HCT116 (cell line): Measurements from ENCODE around the gene CCSER1. TPM values are rescaled to one million over a fixed set of nuclear protein-coding genes. Genes with fewer than 3 reads are reported as not detected.

Experiments used
- ATAC-seq: fragments of 200-7000 bp; cut with Tn5 transposase; 2 replicates; pipeline ENCODE4 v1.9.1; 2020; ENCODE audit warnings: mild to moderate bottlenecking, moderate library complexity
- BruUV-seq: library from RNA; stranded (reverse); fragments of 400-500 nt; replicated peaks from 2 replicates; lab custom pipeline; 2021; lab: Mats Ljungman, UMichigan
- CTCF ChIA-PET: fragments of 300-600 bp; sonication (Branson Sonifier 250); formaldehyde crosslinking; loops from one replicate; lab custom pipeline; 2021; ENCODE audit warnings: antibody characterized with exemption; lab: Charles Lee
- POLR2A ChIA-PET: fragments of 300-600, 350-600 bp; sonication (Branson Sonifier 250); formaldehyde crosslinking; loops from one replicate; lab custom pipeline; 2021; ENCODE audit warnings: antibody characterized with exemption; lab: Charles Lee
- RAD21 ChIA-PET, 2 experiments: fragments of 300-600 bp; sonication (Branson Sonifier 250); formaldehyde crosslinking; loops; one replicate each; lab custom pipeline; 2023; ENCODE audit warnings: low total read pairs in 2 of 2; ENCODE audit not compliant: uncharacterized antibody in 2 of 2, unreplicated experiment in 2 of 2, low non-redundant PET in 1 of 2; lab: Charles Lee
- DNase-seq: peaks from one replicate; pipeline ENCODE4 v3.0.0-alpha.2; 2010; ENCODE audit warnings: low read depth, low spot score
- H2AFZ ChIP-seq: fragments of 200-600 bp; shearing (Covaris generic), sonication (generic); 2 replicates; pipeline ENCODE4 v1.6.1; 2017; ENCODE audit warnings: low read depth, mixed run types, mixed read lengths, antibody characterized with exemption, low read length; ENCODE audit not compliant: poor library complexity, severe bottlenecking
- H3K27ac ChIP-seq: 2 replicates; pipeline ENCODE4 v1.5.1; 2012; ENCODE audit warnings: low read depth, low read length
- H3K27me3 ChIP-seq: fragments of 200-600 bp; sonication (generic); 2 replicates; pipeline ENCODE4 v1.6.1; 2016; ENCODE audit warnings: mixed run types, low read length, mixed read lengths; ENCODE audit not compliant: insufficient read depth
- H3K36me3 ChIP-seq, 2 experiments: fragments of 200-500 bp in 1 of 2; fragments of 200-600 bp in 1 of 2; sonication (Bioruptor generic) in 1 of 2; sonication (generic) in 1 of 2; 2 replicates each; pipeline versions ENCODE4 v1.5.1 to v1.6.1; 2014 to 2016; ENCODE audit warnings: low read length in 2 of 2, inconsistent platforms in 1 of 2, mixed read lengths in 1 of 2, mixed run types in 1 of 2; ENCODE audit not compliant: insufficient read depth in 2 of 2, control insufficient read depth in 1 of 2
- H3K4me1 ChIP-seq, 2 experiments: fragments of 200-600 bp in 1 of 2; sonication (generic) in 1 of 2; 2 replicates each; pipeline versions ENCODE4 v1.5.1 to v1.6.1; 2012 to 2017; ENCODE audit warnings: low read length in 2 of 2, inconsistent platforms in 1 of 2, mild to moderate bottlenecking in 1 of 2, mixed read lengths in 1 of 2, mixed run types in 1 of 2, moderate library complexity in 1 of 2; ENCODE audit not compliant: insufficient read depth in 2 of 2, control insufficient read depth in 1 of 2
- H3K4me2 ChIP-seq: fragments of 200-600 bp; sonication (generic); 2 replicates; pipeline ENCODE4 v1.6.1; 2017; ENCODE audit warnings: mixed run types, low read length, mixed read lengths
- H3K4me3 ChIP-seq, 2 experiments: fragments of 200-600 bp in 1 of 2; sonication (generic) in 1 of 2; replicated peaks in 1 of 2; 2 replicates each; pipeline ENCODE4 v1.5.1; 2011 to 2016; ENCODE audit warnings: low read length in 2 of 2, control low read depth in 1 of 2, low read depth in 1 of 2, mild to moderate bottlenecking in 1 of 2, mixed read lengths in 1 of 2, mixed run types in 1 of 2
- H3K79me2 ChIP-seq: fragments of 200-600 bp; sonication (generic); 2 replicates; pipeline ENCODE4 v1.6.1; 2017; ENCODE audit warnings: mild to moderate bottlenecking, mixed run types, low read length, moderate library complexity, mixed read lengths; ENCODE audit not compliant: insufficient read depth
- H3K9ac ChIP-seq: fragments of 200-600 bp; sonication (generic); 2 replicates; pipeline ENCODE4 v1.6.1; 2016; ENCODE audit warnings: low read length, mixed read lengths
- H3K9me2 ChIP-seq: fragments of 200-600 bp; sonication (generic), shearing (Covaris generic); 2 replicates; pipeline ENCODE4 v1.6.1; 2017; ENCODE audit warnings: mixed run types, mild to moderate bottlenecking, moderate library complexity; ENCODE audit not compliant: insufficient read depth
- H3K9me3 ChIP-seq, 2 experiments: fragments of 200-500 bp in 1 of 2; fragments of 200-600 bp in 1 of 2; sonication (Bioruptor generic) in 1 of 2; sonication (generic) in 1 of 2; 2 replicates each; pipeline ENCODE4 v1.6.1; 2014 to 2017; ENCODE audit warnings: low read length in 2 of 2, mixed read lengths in 2 of 2, inconsistent platforms in 1 of 2, low read depth in 1 of 2, mild to moderate bottlenecking in 1 of 2, mixed run types in 1 of 2, moderate library complexity in 1 of 2; ENCODE audit not compliant: control insufficient read depth in 1 of 2, insufficient read depth in 1 of 2
- H4K20me1 ChIP-seq: fragments of 200-600 bp; sonication (generic), shearing (Covaris generic); 2 replicates; pipeline ENCODE4 v1.6.1; 2017; ENCODE audit warnings: mixed run types, mild to moderate bottlenecking, moderate library complexity; ENCODE audit not compliant: insufficient read depth
- CBX3 ChIP-seq: IDR thresholded peaks from 2 replicates; pipeline ENCODE4 v1.6.1; 2012; ENCODE audit warnings: low read depth
- CEBPB ChIP-seq: IDR thresholded peaks from 2 replicates; pipeline ENCODE4 v1.6.1; 2012; ENCODE audit warnings: low read depth
- EGR1 ChIP-seq: IDR thresholded peaks from 2 replicates; pipeline ENCODE4 v1.6.1; 2012; ENCODE audit warnings: low read depth
- ELF1 ChIP-seq: IDR thresholded peaks from 2 replicates; pipeline ENCODE4 v1.6.1; 2012; ENCODE audit warnings: low read depth, borderline replicate concordance
- EZH2 ChIP-seq: fragments of 200-600 bp; sonication (generic); IDR thresholded peaks from 2 replicates; pipeline ENCODE4 v1.6.1; 2017; ENCODE audit warnings: antibody characterized with exemption, mixed run types
- JUND ChIP-seq: IDR thresholded peaks from 2 replicates; pipeline ENCODE4 v1.6.1; 2012
- RAD21 ChIP-seq: IDR thresholded peaks from 2 replicates; pipeline ENCODE4 v1.6.1; 2012; ENCODE audit warnings: low read depth, mild to moderate bottlenecking
- SIN3A ChIP-seq: IDR thresholded peaks from 2 replicates; pipeline ENCODE4 v1.6.1; 2012; ENCODE audit warnings: low read depth
- SRF ChIP-seq: IDR thresholded peaks from 2 replicates; pipeline ENCODE4 v1.6.1; 2012; ENCODE audit warnings: low read depth
- TCF7L2 ChIP-seq: IDR thresholded peaks from 2 replicates; pipeline ENCODE4 v1.7.0; 2011; ENCODE audit warnings: borderline replicate concordance, inconsistent platforms; ENCODE audit not compliant: insufficient read depth, insufficient read length; ENCODE audit errors: extremely low read depth
- intact Hi-C: fragments of 100-400 bp; cut with micrococcal nuclease; formaldehyde crosslinking; loops from 2 replicates; pipeline ENCODE4 v1.10.0; 2022
- total RNA-seq: library from RNA; stranded (reverse); gene quantifications from one replicate; pipeline ENCODE4 v1.2.1, GENCODE V29; 2021; ENCODE audit not compliant: unreplicated experiment
- TF ChIP-seq, protein P1 (sequence below): IDR thresholded peaks from 2 replicates; pipeline ENCODE4 v1.6.1; 2012
- TF ChIP-seq, protein P2 (sequence below): IDR thresholded peaks from 2 replicates; pipeline ENCODE4 v1.6.1; 2011; ENCODE audit warnings: mild to moderate bottlenecking, low read length, moderate library complexity; ENCODE audit not compliant: insufficient replicate concordance; ENCODE audit errors: extremely low read depth
- TF ChIP-seq, protein P3 (sequence below): IDR thresholded peaks from 2 replicates; pipeline ENCODE4 v1.6.1; 2012

The CCSER1 gene
- total RNA-seq, 1 experiment from 2014 or later, result 6.7 TPM

DNA sequence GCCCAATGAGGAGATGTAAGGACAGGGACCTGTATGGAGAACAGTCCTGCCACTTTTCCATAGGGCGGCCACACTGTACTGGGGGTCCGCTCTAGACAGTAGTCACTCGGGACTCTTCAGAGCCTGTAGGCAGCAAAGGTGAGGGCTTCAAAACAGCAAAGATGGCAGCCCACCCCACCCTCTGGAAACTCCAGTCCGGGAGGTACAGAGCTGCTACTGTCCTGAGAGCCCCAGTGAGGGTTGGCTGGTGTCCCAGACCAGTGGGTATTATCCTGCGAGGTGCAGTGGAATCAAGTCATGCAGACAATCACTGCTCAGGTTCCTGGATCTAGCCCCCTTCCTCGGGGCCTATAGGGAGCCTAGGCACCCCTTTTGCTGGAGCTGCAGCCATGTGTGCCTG, 1392.0 kb downstream of the CCSER1 start:
- Histone ChIP-seq H2AFZ (no peak overlapping the region), H3K9me3 (no peaks in the 10 kb centered on the region), H3K4me3 (no peak overlapping the region), H3K9ac (no peak overlapping the region), H3K27me3 (no peaks in the 10 kb centered on the region), H3K36me3 (no peaks in the 10 kb centered on the region), H3K4me1 (no peaks in the 10 kb centered on the region), H3K79me2 (no peaks in the 10 kb centered on the region), H3K4me2 (no peak overlapping the region), H3K27ac (no peak overlapping the region), H3K9me2 (no peaks in the 10 kb centered on the region), H4K20me1 (no peaks in the 10 kb centered on the region)
- DNase-seq (no peak), ATAC-seq (no peak)
- BruUV-seq, result no TSS peak
- RAD21 ChIA-PET, result no interaction called here
- POLR2A ChIA-PET, result no interaction called here
- intact Hi-C loops, result no loop called here
- CTCF ChIA-PET, result no interaction called here
- TF ChIP-seq SRF (no peak), EZH2 (no peak), CBX3 (no peak), EGR1 (no peak), RAD21 (no peak), CEBPB (no peak)
- TF ChIP-seq, protein P1, sequence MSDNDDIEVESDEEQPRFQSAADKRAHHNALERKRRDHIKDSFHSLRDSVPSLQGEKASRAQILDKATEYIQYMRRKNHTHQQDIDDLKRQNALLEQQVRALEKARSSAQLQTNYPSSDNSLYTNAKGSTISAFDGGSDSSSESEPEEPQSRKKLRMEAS, result no peak
- TF ChIP-seq, protein P2, sequence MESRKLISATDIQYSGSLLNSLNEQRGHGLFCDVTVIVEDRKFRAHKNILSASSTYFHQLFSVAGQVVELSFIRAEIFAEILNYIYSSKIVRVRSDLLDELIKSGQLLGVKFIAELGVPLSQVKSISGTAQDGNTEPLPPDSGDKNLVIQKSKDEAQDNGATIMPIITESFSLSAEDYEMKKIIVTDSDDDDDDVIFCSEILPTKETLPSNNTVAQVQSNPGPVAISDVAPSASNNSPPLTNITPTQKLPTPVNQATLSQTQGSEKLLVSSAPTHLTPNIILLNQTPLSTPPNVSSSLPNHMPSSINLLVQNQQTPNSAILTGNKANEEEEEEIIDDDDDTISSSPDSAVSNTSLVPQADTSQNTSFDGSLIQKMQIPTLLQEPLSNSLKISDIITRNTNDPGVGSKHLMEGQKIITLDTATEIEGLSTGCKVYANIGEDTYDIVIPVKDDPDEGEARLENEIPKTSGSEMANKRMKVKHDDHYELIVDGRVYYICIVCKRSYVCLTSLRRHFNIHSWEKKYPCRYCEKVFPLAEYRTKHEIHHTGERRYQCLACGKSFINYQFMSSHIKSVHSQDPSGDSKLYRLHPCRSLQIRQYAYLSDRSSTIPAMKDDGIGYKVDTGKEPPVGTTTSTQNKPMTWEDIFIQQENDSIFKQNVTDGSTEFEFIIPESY, result no peak
- TF ChIP-seq, protein P3, sequence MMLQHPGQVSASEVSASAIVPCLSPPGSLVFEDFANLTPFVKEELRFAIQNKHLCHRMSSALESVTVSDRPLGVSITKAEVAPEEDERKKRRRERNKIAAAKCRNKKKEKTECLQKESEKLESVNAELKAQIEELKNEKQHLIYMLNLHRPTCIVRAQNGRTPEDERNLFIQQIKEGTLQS, result no peak

DNA sequence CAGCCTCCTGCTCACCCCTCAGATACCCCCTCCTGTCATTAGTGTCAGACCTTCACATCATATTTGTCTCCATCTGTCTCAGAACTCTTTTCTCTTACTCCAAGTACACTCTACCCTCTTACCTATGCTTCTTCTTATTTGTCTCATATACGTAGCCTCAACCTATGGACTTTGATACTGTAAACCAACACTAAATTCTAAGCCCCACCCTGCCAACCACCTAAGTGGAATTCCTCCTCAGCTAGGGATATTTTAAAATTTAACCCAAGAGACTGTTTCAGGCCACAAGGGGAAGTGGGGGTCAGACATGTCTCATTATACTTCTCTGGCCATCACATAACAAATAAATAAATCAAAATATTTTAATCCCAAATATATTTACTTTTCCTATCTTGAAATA, 1398.4 kb downstream of the CCSER1 start:
- Histone ChIP-seq H3K4me1 (no peaks in the 10 kb centered on the region), H3K4me2 (no peak overlapping the region), H3K36me3 (no peaks in the 10 kb centered on the region), H3K9me2 (0 out of 2 replicates have a peak, but pooled peaks cover 2% of the 10 kb centered on the region), H3K27me3 (no peaks in the 10 kb centered on the region), H3K9me3 (no peaks in the 10 kb centered on the region), H3K4me3 (no peak overlapping the region), H3K79me2 (no peaks in the 10 kb centered on the region), H3K27ac (no peak overlapping the region), H4K20me1 (no peaks in the 10 kb centered on the region), H3K9ac (no peak overlapping the region), H2AFZ (no peak overlapping the region)
- RAD21 ChIA-PET, result no interaction called here
- CTCF ChIA-PET, result no interaction called here
- intact Hi-C loops, result no loop called here
- ATAC-seq, result no peak
- BruUV-seq, result no TSS peak
- POLR2A ChIA-PET, result no interaction called here
- DNase-seq, result no peak
- TF ChIP-seq SRF (no peak), CBX3 (no peak), JUND (no peak), RAD21 (no peak), EGR1 (no peak), SIN3A (no peak), TCF7L2 (no peak), ELF1 (no peak), EZH2 (no peak)
- TF ChIP-seq, protein P2, result no peak
